OCI-LY3 (cell line): ENCODE data around the gene FN1.

ENCODE experiments used
- H2AFZ ChIP-seq: fragments of 200-600, 300-600 bp; shearing (Covaris generic); 2 replicates; pipeline ENCODE4 v1.6.0; 2014; ENCODE audit warnings: antibody characterized with exemption, low read depth, low read length
- H3K27ac ChIP-seq: fragments of 200-600, 300-600 bp; sonication (generic); 2 replicates; pipeline ENCODE4 v1.5.1; 2014; ENCODE audit warnings: mild to moderate bottlenecking, low read length, moderate library complexity, mixed read lengths
- H3K27me3 ChIP-seq: fragments of 200-600, 300-600 bp; sonication (generic); 2 replicates; pipeline ENCODE4 v1.6.1; 2014; ENCODE audit warnings: low read depth, low read length, mixed read lengths
- H3K36me3 ChIP-seq: fragments of 200-600, 300-600 bp; sonication (generic); replicated peaks from 2 replicates; pipeline ENCODE3; 2014; ENCODE audit warnings: low read depth, low read length, mixed read lengths
- H3K4me1 ChIP-seq: fragments of 300-600, 200-600 bp; sonication (generic); 2 replicates; pipeline ENCODE4 v1.6.1; 2014; ENCODE audit warnings: low read length, mixed read lengths
- H3K4me2 ChIP-seq: fragments of 200-600, 300-600 bp; sonication (generic); 2 replicates; pipeline ENCODE4 v1.6.1; 2014; ENCODE audit warnings: low read length, mixed read lengths
- H3K4me3 ChIP-seq: fragments of 300-600, 200-600 bp; sonication (generic); 2 replicates; pipeline ENCODE4 v1.5.1; 2014; ENCODE audit warnings: antibody characterized with exemption, mild to moderate bottlenecking, low read length, moderate library complexity
- H3K79me2 ChIP-seq: fragments of 300-600, 200-600 bp; shearing (Covaris generic); 2 replicates; pipeline ENCODE4 v1.6.1; 2014; ENCODE audit warnings: mild to moderate bottlenecking, low read length, mixed read lengths
- H3K9ac ChIP-seq: fragments of 300-600, 200-600 bp; shearing (Covaris generic); 2 replicates; pipeline ENCODE4 v1.6.0; 2014; ENCODE audit warnings: mild to moderate bottlenecking, low read length, moderate library complexity
- H3K9me3 ChIP-seq: fragments of 200-600, 300-600 bp; shearing (Covaris generic); 2 replicates; pipeline ENCODE4 v1.6.1; 2014; ENCODE audit warnings: low read length, mixed read lengths; ENCODE audit not compliant: insufficient read depth
- H4K20me1 ChIP-seq: fragments of 200-600, 300-600 bp; sonication (generic); 2 replicates; pipeline ENCODE4 v1.6.1; 2016; ENCODE audit warnings: low read length, mixed read lengths; ENCODE audit not compliant: insufficient read depth
- CTCF ChIP-seq: fragments of 200-600, 300-600 bp; sonication (generic); IDR thresholded peaks from 2 replicates; pipeline ENCODE4 v1.5.1; 2014; ENCODE audit warnings: antibody characterized with exemption, low read length, low read depth
- EZH2phosphoT487 ChIP-seq: fragments of 200-600 bp; shearing (Covaris generic); IDR thresholded peaks from 2 replicates; pipeline ENCODE4 v1.6.1; 2018; ENCODE audit warnings: antibody characterized with exemption, mixed run types, low read depth

The FN1 gene

GRCh38 chr2:215465256-215465655, 29.4 kb upstream of the FN1 start:
- no peak for TF ChIP-seq CTCF
- TF ChIP-seq EZH2phosphoT487 = no peak
- H2AFZ ChIP-seq = no peak overlapping the region
- no peaks in the 10 kb centered on the region for H3K9me3 ChIP-seq
- no peak overlapping the region for H3K4me3 ChIP-seq
- H4K20me1 ChIP-seq = no peaks in the 10 kb centered on the region
- no peaks in the 10 kb centered on the region for H3K27me3 ChIP-seq
- no peaks in the 10 kb centered on the region for H3K79me2 ChIP-seq
- no peak overlapping the region for H3K4me2 ChIP-seq
- no peak overlapping the region for H3K9ac ChIP-seq
- no peaks in the 10 kb centered on the region for H3K36me3 ChIP-seq
- H3K27ac ChIP-seq = no peak overlapping the region
- no peaks in the 10 kb centered on the region for H3K4me1 ChIP-seq

- Histone ChIP-seq H3K79me2 (no peaks in the 10 kb centered on the region), H3K4me1 (no peaks in the 10 kb centered on the region), H3K9ac (no peak overlapping the region), H3K4me3 (no peak overlapping the region), H3K4me2 (no peak overlapping the region), H3K27me3 (no peaks in the 10 kb centered on the region), H3K36me3 (no peaks in the 10 kb centered on the region), H4K20me1 (no peaks in the 10 kb centered on the region), H3K27ac (no peak overlapping the region), H3K9me3 (no peaks in the 10 kb centered on the region), H2AFZ (no peak overlapping the region)
- no peak for TF ChIP-seq EZH2phosphoT487
- TF ChIP-seq CTCF = no peak
Measured at GRCh38 chr2:215461836-215462532, 26.1 kb upstream of the FN1 start.

- no peak overlapping the region for H2AFZ ChIP-seq
- TF ChIP-seq CTCF (no peak), EZH2phosphoT487 (no peak)
- H3K4me2 ChIP-seq = no peak overlapping the region
- no peaks in the 10 kb centered on the region for H3K4me1 ChIP-seq
- H3K27me3 ChIP-seq = no peaks in the 10 kb centered on the region
- no peaks in the 10 kb centered on the region for H3K9me3 ChIP-seq
- H3K36me3 ChIP-seq = no peaks in the 10 kb centered on the region
- H4K20me1 ChIP-seq = no peaks in the 10 kb centered on the region
- no peaks in the 10 kb centered on the region for H3K79me2 ChIP-seq
- H3K9ac ChIP-seq = no peak overlapping the region
- H3K4me3 ChIP-seq = no peak overlapping the region
- no peak overlapping the region for H3K27ac ChIP-seq
Measured at GRCh38 chr2:215460682-215461382, 25.0 kb upstream of the FN1 start.

GRCh38 chr2:215455958-215456357, 20.1 kb upstream of the FN1 start:
- Histone ChIP-seq H3K4me2 (no peak overlapping the region), H3K4me1 (0 out of 2 replicates have a peak, but pooled peaks cover 4% of the 10 kb centered on the region), H3K9ac (no peak overlapping the region), H3K27ac (no peak overlapping the region), H3K79me2 (no peaks in the 10 kb centered on the region), H3K36me3 (no peaks in the 10 kb centered on the region), H3K27me3 (no peaks in the 10 kb centered on the region), H4K20me1 (no peaks in the 10 kb centered on the region), H3K4me3 (no peak overlapping the region), H2AFZ (no peak overlapping the region), H3K9me3 (no peaks in the 10 kb centered on the region)
- TF ChIP-seq EZH2phosphoT487 (no peak), CTCF (no peak)
